GM12875 (cell line): ENCODE results near the gene RASL10B.

Experiments
- H3K4me3 ChIP-seq: one replicate; pipeline ENCODE4 v1.5.1; 2011; ENCODE audit warnings: low read depth, low read length, control low read depth
- CTCF ChIP-seq: IDR thresholded peaks from 2 replicates; pipeline ENCODE4 v1.5.1; 2011; ENCODE audit warnings: low read depth, mild to moderate bottlenecking, control low read depth, inconsistent platforms, low read length, moderate library complexity, borderline replicate concordance; ENCODE audit not compliant: insufficient read depth

RASL10B gene

GRCh38 chr17:35716897-35717465 lies 14.5 kb upstream of the RASL10B start:
- no peak for TF ChIP-seq CTCF
- no peak overlapping the region for H3K4me3 ChIP-seq

GRCh38 chr17:35717475-35717874 lies 14.0 kb upstream of the RASL10B start:
- no peak overlapping the region for H3K4me3 ChIP-seq
- TF ChIP-seq CTCF = no peak

- no peak for TF ChIP-seq CTCF
- no peak overlapping the region for H3K4me3 ChIP-seq
These were observed 7.7 kb upstream of the RASL10B start for GRCh38 chr17:35723735-35724134.

- H3K4me3 ChIP-seq = no peak overlapping the region
- no peak for TF ChIP-seq CTCF
These were observed 6.4 kb upstream of the RASL10B start for GRCh38 chr17:35725058-35725457.

- no peak for TF ChIP-seq CTCF
These were observed 5.7 kb upstream of the RASL10B start for GRCh38 chr17:35725802-35726126.

GRCh38 chr17:35726127-35726952 lies 5.1 kb upstream of the RASL10B start:
- no peak overlapping the region for H3K4me3 ChIP-seq
- no peak for TF ChIP-seq CTCF

More at GRCh38 chr17:35725802-35726126, 5.7 kb upstream of the RASL10B start:
- H3K4me3 ChIP-seq = no peak overlapping the region

- no peak overlapping the region for H3K4me3 ChIP-seq
- no peak for TF ChIP-seq CTCF
These were observed 4.4 kb upstream of the RASL10B start for GRCh38 chr17:35726953-35727460.
